Measurements from ENCODE around the gene MDM4.
"Not testable (repeated sequence)": the region's sequence is repeated elsewhere in the genome, so short reads cannot be mapped to it uniquely, and the experiment has no call there.

The MDM4 gene

DNA sequence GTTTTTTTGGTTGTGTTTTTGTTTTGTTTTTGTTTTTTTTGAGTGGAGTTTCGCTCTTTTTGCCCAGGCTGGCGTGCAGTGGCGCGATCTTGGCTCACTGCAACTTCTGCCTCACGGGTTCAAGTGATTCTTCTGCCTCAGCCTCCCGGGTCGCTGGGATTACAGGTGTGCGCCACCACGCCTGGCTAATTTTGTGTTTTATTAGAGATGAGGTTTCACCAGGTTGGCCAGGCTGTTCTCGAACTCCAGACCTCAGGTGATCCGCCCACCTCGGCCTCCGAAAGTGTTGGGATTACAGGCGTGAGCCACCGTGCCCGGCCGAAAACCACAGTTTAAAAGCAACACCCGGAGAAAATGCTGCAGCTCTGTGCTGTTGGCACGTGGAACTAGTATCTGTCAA is 1.2 kb downstream of the MDM4 start:
- not testable (repeated sequence) for DNase-seq (ENCODE audit: low read depth)

- DNase-seq (ENCODE audit: low read depth), result no peak
These were observed 4.9 kb downstream of the MDM4 start for GRCh38 chr1:204520834-204521709.

DNA sequence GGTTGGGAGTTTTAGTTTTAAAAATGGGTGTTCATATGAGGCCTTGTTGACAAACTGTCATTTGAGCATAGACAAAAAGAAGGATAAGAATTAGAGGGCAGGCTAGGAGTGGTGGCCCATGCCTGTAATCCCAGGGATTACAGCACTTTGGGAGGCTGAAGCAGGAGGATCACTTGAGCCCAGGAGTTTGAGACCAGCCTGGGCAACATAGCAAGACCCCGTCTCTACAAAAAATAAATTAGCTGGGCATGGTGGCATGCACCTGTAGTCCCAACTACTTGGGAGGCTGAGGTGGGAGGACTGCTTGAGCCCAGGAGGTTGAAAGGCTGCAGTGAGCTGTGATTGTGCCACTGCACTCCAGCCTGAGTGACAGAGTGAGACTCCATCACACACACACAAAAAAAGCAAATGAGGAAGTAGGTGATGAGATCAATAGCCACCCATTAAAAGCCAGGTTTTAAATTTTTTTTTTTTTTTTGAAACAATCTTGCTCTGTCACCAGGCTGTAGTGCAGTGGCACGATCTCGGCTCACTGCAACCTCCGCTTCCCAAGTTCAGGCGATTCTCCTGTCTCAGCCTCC is 5.8 kb downstream of the MDM4 start:
- DNase-seq (ENCODE audit: low read depth), result not testable (repeated sequence)

GRCh38 chr1:204523605-204524215 is 7.5 kb downstream of the MDM4 start:
- DNase-seq (ENCODE audit: low read depth), result no peak

DNA sequence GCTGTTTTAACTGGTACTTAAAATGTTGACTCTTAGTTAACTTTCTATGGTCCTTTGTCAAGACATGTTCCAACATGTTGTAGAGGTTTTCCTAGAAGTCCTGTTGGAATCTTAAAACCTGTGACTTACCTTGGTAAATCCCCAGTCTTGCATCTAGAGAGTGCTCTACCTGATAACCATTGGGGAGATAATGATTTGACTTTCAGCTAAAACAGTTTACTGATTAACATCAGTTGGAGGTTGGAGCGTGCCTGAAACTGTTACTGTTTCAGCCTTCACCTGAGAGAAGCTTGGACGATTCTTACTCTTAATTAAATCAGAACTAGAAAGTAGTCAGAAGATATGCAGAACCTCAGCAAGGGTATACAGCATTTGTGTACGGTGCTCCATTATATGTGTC is 8.8 kb downstream of the MDM4 start:
- DNase-seq (ENCODE audit: low read depth), result no peak

GRCh38 chr1:204528241-204528640 is 12.0 kb downstream of the MDM4 start:
- no peak for DNase-seq (ENCODE audit: low read depth)

DNA sequence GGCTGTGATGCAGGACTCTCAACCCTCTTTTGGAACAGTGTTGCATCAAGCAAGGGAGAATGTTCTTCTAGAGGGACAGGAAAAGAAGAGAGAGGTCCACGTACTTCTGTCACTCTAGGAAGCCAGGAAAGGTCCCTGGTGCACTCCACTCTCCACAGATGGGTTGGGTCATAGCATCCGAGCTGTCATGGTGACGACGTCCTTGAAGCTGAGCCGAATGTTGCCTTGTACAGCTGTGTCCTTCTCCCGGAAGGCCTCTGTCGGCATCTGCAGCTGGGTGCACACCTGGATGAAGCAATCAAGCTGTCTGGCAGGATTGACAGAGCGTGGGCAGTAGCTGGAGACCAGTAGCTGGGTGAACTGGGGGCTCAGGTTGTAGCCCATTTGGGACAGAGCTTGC is 12.5 kb downstream of the MDM4 start:
- DNase-seq (ENCODE audit: low read depth), result no peak

DNA sequence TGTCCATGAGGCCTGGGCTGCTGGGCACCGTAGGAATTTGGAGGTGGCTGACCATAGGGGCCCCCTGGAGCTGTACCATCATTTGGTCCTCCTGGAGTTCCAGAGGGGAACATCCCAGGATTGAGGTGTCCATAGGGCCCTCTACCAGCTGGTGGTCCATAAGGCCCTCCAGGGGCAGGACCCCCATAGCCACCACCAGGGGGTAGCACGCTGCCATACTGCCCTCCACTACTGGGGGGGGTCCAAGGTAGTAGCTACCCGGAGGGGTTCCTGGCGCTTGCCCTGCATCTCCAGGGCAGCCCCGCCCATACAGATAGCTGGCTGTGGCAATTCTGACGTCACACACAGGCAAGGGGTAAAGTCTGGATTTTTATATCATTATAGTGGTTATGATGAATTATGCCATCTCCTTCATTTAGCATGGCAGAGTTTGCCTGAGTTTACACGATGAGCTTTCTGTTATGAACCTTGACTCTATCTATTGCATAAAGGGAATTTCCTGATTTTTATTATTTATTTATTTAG is 13.2 kb downstream of the MDM4 start:
- no peak for DNase-seq (ENCODE audit: low read depth)

- no peak for DNase-seq (ENCODE audit: low read depth)
These were observed 14.7 kb downstream of the MDM4 start for GRCh38 chr1:204530932-204531331.

GRCh38 chr1:204532832-204533231 is 16.6 kb downstream of the MDM4 start:
- no peak for DNase-seq (ENCODE audit: low read depth)

DNA sequence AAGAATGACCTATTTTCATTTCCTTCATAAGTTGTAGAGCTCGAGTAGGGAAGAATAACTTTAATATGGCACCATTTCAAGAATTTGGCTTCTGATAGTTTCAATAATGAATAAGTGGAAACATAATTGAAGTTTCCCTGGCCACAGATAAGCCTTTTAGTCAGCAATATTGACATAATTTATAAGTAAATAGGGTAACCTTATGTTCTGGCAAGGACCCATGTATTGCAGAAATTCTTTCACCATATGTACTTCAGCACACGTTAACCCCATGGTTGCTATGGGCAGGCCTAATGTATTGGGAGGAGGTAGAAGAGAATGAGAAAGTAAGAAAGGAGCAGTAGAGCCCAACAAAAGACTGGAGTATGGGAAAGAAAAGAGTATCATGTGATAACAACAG is 25.4 kb downstream of the MDM4 start:
- DNase-seq (ENCODE audit: low read depth), result no peak

GRCh38 chr1:204544321-204544720 is 28.1 kb downstream of the MDM4 start:
- no peak for DNase-seq (ENCODE audit: low read depth)

DNA sequence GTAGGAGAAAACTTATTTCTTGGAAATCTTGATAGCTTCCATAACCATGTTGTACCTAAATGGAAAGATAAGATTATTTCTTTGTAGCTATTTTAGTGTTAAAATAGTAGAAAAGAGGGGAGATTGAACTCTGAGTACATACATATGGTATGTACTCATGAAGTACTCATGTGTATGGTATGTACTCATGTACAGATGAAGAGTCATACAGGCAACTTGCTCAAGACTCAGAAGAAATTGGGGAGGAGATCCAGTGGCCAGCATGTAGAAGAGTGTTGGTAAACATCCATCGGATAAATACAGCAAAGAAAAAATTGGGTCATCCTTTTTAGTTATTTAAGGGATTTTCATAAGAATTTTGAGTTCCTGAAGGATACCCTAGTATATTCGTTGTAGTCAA is 29.0 kb downstream of the MDM4 start:
- no peak for DNase-seq (ENCODE audit: low read depth)

- no peak for DNase-seq (ENCODE audit: low read depth)
These were observed 29.7 kb downstream of the MDM4 start for GRCh38 chr1:204545881-204546280.

DNA sequence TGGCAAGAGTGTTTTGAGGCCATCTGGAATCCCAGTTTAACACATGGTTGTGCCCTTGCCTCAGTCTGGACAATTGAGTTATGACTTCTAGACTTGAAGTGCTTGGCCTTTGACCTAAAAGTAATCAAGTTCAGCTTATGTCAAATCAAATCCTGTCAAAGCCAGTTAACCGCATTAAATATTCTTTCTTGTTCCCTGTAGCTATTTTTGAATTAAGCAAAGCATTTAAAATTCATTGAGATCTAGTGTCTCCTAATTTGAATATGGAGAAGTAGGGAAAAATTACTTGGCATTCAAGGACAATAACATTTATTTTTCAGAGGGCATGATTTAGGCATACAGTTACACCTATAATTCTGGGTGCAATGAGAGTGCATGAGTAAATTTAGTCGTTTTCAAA is 32.1 kb downstream of the MDM4 start:
- DNase-seq (ENCODE audit: low read depth), result no peak

GRCh38 chr1:204549313-204549712 is 33.1 kb downstream of the MDM4 start:
- DNase-seq (ENCODE audit: low read depth), result no peak

DNA sequence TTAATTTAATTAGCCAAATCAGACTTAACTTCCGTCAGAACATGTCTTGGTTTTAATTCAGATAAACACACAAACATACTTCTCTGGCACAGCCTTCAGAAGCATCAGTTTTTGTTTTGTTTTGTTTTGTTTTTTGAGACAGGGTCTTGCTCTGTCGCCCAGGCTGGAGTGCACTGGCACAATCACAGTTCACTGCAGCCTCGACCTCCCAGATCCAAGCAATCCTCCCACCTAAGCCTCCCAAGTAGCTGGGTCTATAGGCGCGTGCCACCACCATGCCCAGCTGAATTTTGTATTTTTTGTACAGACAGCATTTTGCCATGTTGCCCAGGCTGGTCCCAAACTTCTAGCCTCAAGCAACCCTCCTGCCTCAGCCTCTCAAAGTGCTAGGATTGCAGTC is 34.7 kb downstream of the MDM4 start:
- no peak for DNase-seq (ENCODE audit: low read depth)

GRCh38 chr1:204556458-204557052 is 40.3 kb downstream of the MDM4 start:
- DNase-seq (ENCODE audit: low read depth), result no peak

DNA sequence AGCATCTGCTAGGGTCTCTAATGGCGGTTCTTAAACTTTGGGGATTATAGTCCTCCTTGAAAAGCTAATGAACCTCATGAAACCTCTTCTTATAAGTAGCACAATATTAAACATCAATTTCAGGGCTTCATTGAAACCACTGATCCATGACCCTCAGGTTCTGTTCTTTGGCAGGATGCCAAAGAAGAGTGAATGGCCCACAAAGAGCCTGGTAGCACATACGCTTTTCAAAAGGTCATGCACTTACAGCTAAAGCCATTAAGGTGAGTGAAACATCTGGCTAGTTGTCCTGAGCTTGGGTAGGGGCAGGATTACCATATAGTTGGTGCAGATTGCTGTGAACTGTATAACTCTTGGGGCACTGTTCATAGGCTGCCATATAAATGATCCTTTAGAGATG is 42.3 kb downstream of the MDM4 start:
- no peak for DNase-seq (ENCODE audit: low read depth)

- DNase-seq (ENCODE audit: low read depth), result not testable (repeated sequence)
These were observed 43.8 kb downstream of the MDM4 start for GRCh38 chr1:204560002-204560401.

- no peak for DNase-seq (ENCODE audit: low read depth)
These were observed 44.5 kb downstream of the MDM4 start for GRCh38 chr1:204560590-204561150.
